Neural progenitor cell (in vitro differentiated cells): ENCODE measurements around the gene IFNK.

Source experiments
- CTCF ChIP-seq: fragments of 200-600 bp; sonication (generic); IDR thresholded peaks from 2 replicates; pipeline ENCODE4 v1.5.1; 2017; ENCODE audit warnings: antibody characterized with exemption, mild to moderate bottlenecking
- EZH2 ChIP-seq: fragments of 200-600 bp; sonication (generic); IDR thresholded peaks from 2 replicates; pipeline ENCODE4 v1.6.1; 2017; ENCODE audit warnings: antibody characterized with exemption, mild to moderate bottlenecking, moderate library complexity
- EZH2phosphoT487 ChIP-seq: fragments of 200-600 bp; sonication (generic); IDR thresholded peaks from 2 replicates; pipeline ENCODE4 v1.6.1; 2017; ENCODE audit warnings: antibody characterized with exemption

GRCh38 chr9:27540502-27540901 lies 16.4 kb downstream of the IFNK start:
- TF ChIP-seq CTCF: no peak
- TF ChIP-seq EZH2: no peak
- TF ChIP-seq EZH2phosphoT487: no peak
